Caco-2 (cell line): ENCODE data around the gene SCML1. TPM values are rescaled to one million over a fixed set of nuclear protein-coding genes. Genes with fewer than 3 reads are reported as not detected.

Experiments used
- BruUV-seq: library from RNA; stranded (reverse); fragments of 400-500 nt; replicated peaks from 2 replicates; lab custom pipeline; 2021; lab: Mats Ljungman, UMichigan
- CTCF ChIA-PET: fragments of 300-600 bp; sonication (Branson Sonifier 250); formaldehyde crosslinking; loops from one replicate; lab custom pipeline; 2022; ENCODE audit warnings: antibody characterized with exemption; lab: Charles Lee
- POLR2A ChIA-PET: fragments of 300-600 bp; sonication (Branson Sonifier 250); formaldehyde crosslinking; loops from one replicate; lab custom pipeline; 2022; ENCODE audit warnings: antibody characterized with exemption; lab: Charles Lee
- DNase-seq, 2 experiments: peaks; one replicate each; pipeline versions ENCODE4 v3.0.0 to v3.0.0-alpha.2; 2020 to 2022
- H3K27me3 ChIP-seq: replicated peaks from 2 replicates; pipeline ENCODE4 v1.6.0; 2011; ENCODE audit warnings: low read length; ENCODE audit not compliant: control insufficient read depth, insufficient read depth
- H3K36me3 ChIP-seq: 2 replicates; pipeline ENCODE4 v1.5.1; 2011; ENCODE audit warnings: low read length; ENCODE audit not compliant: control insufficient read depth, insufficient read depth
- H3K4me1 ChIP-seq: fragments of 250-450 bp; sonication (Bioruptor Pico); 2 replicates; pipeline ENCODE4 v1.5.1; 2020; ENCODE audit warnings: mild to moderate bottlenecking
- H3K4me3 ChIP-seq: 2 replicates; pipeline ENCODE4 v1.5.1; 2011; ENCODE audit warnings: low read depth, mild to moderate bottlenecking, control low read depth, low read length
- H3K9me3 ChIP-seq: fragments of 250-450 bp; sonication (Bioruptor Pico); 2 replicates; pipeline ENCODE4 v1.5.1; 2020; ENCODE audit warnings: mild to moderate bottlenecking, moderate library complexity
- H3K27ac Mint-ChIP-seq: one replicate; pipeline ENCODE4 v1.8.0; 2022; ENCODE audit warnings: mixed read lengths; ENCODE audit not compliant: unreplicated experiment
- H3K27me3 Mint-ChIP-seq: one replicate; pipeline ENCODE4 v1.8.0; 2022; ENCODE audit warnings: mixed read lengths; ENCODE audit not compliant: insufficient read depth, unreplicated experiment
- H3K36me3 Mint-ChIP-seq: one replicate; pipeline ENCODE4 v1.8.0; 2022; ENCODE audit warnings: mild to moderate bottlenecking, mixed read lengths; ENCODE audit not compliant: insufficient read depth, unreplicated experiment
- H3K4me1 Mint-ChIP-seq: one replicate; pipeline ENCODE4 v1.8.0; 2022; ENCODE audit warnings: low read depth, mixed read lengths; ENCODE audit not compliant: unreplicated experiment
- H3K4me3 Mint-ChIP-seq: one replicate; pipeline ENCODE4 v1.8.0; 2022; ENCODE audit warnings: mild to moderate bottlenecking, moderate library complexity, mixed read lengths; ENCODE audit not compliant: unreplicated experiment
- H3K9me3 Mint-ChIP-seq: one replicate; pipeline ENCODE4 v1.8.0; 2022; ENCODE audit warnings: mixed read lengths; ENCODE audit not compliant: unreplicated experiment
- CTCF ChIP-seq, 2 experiments: fragments of 200-600 bp in 1 of 2; IDR thresholded peaks; 1 replicate in 1 of 2; 2 replicates in 1 of 2; pipeline versions ENCODE4 v1.5.1 to v1.8.0; 2011 to 2022; ENCODE audit warnings: antibody characterized with exemption in 1 of 2, control low read depth in 1 of 2, inconsistent platforms in 1 of 2, low read depth in 1 of 2, low read length in 1 of 2, mild to moderate bottlenecking in 1 of 2, moderate library complexity in 1 of 2; ENCODE audit not compliant: insufficient read depth in 1 of 2, severe bottlenecking in 1 of 2, unreplicated experiment in 1 of 2
- intact Hi-C: fragments of 100-400 bp; cut with micrococcal nuclease; formaldehyde crosslinking; loops from one replicate; pipeline ENCODE4 v1.10.0; 2022; ENCODE audit not compliant: unreplicated experiment
- total RNA-seq: library from RNA; stranded (reverse); gene quantifications from 2 replicates; pipeline ENCODE4 v1.2.3, GENCODE V29; 2022

Gene SCML1
- total RNA-seq, 1 experiment from 2014 or later = 16.4 TPM

DNA sequence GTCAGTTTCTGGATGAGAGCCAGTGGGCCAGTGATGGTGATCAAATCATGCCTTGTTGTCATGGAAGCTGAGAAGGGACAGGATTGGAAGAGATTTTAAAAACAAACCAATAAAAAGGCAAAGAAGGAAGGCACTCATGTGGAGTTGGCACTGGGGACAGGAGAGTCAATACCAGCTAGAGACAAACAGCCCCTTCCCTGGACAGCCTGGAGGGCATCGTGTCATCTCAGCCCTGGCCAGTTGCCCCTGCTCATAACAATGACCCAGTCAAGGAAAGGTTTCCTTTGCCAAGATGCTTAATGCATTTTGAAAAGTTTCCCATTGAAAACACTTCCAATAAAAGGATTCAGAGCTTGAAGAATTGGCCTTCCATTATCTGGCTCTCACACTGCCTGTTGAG is 55.5 kb downstream of the SCML1 start:
- ChIA-PET POLR2A (no interaction called here), CTCF (no interaction called here)
- H3K9me3 ChIP-seq = no peaks in the 10 kb centered on the region
- Mint-ChIP-seq H3K9me3 (no peaks in the 10 kb centered on the region), H3K4me1 (no peaks in the 10 kb centered on the region), H3K27ac (no peak overlapping the region), H3K4me3 (no peak overlapping the region), H3K36me3 (no peaks in the 10 kb centered on the region), H3K27me3 (no peaks in the 10 kb centered on the region)
- no peaks in the 10 kb centered on the region for H3K4me1 ChIP-seq
- no peaks in the 10 kb centered on the region for H3K27me3 ChIP-seq
- TF ChIP-seq CTCF (IDR thresholded peaks at IDR 0.05; ENCODE audit: insufficient read depth in 1 of 2, low read depth in 1 of 2, low read length in 1 of 2, severe bottlenecking in 1 of 2, unreplicated experiment in 1 of 2) = no peak
- no peak for DNase-seq
- H3K4me3 ChIP-seq = no peak overlapping the region
- no TSS peak for BruUV-seq
- intact Hi-C loops = no loop called here
- no peaks in the 10 kb centered on the region for H3K36me3 ChIP-seq

- Mint-ChIP-seq H3K27ac (no peak overlapping the region), H3K4me3 (no peak overlapping the region), H3K27me3 (no peaks in the 10 kb centered on the region), H3K36me3 (no peaks in the 10 kb centered on the region), H3K9me3 (no peaks in the 10 kb centered on the region), H3K4me1 (no peaks in the 10 kb centered on the region)
- H3K4me3 ChIP-seq = no peak overlapping the region
- ChIA-PET CTCF (no interaction called here), POLR2A (no interaction called here)
- DNase-seq = no peak
- intact Hi-C loops = no loop called here
- no peak for TF ChIP-seq CTCF (IDR thresholded peaks at IDR 0.05; ENCODE audit: insufficient read depth in 1 of 2, low read depth in 1 of 2, low read length in 1 of 2, severe bottlenecking in 1 of 2, unreplicated experiment in 1 of 2)
- no peaks in the 10 kb centered on the region for H3K36me3 ChIP-seq
- BruUV-seq = no TSS peak
- no peaks in the 10 kb centered on the region for H3K9me3 ChIP-seq
- H3K27me3 ChIP-seq = no peaks in the 10 kb centered on the region
- no peaks in the 10 kb centered on the region for H3K4me1 ChIP-seq
These were observed 61.6 kb downstream of the SCML1 start for GRCh38 chrX:17798921-17799320.

- no peak for TF ChIP-seq CTCF (IDR thresholded peaks at IDR 0.05; ENCODE audit: insufficient read depth in 1 of 2, low read depth in 1 of 2, low read length in 1 of 2, severe bottlenecking in 1 of 2, unreplicated experiment in 1 of 2)
- Histone ChIP-seq H3K4me3 (no peak overlapping the region), H3K27me3 (no peaks in the 10 kb centered on the region), H3K36me3 (no peaks in the 10 kb centered on the region), H3K9me3 (no peaks in the 10 kb centered on the region), H3K4me1 (no peaks in the 10 kb centered on the region)
- ChIA-PET POLR2A (no interaction called here), CTCF (no interaction called here)
- Mint-ChIP-seq H3K27me3 (no peaks in the 10 kb centered on the region), H3K4me1 (no peaks in the 10 kb centered on the region), H3K4me3 (no peak overlapping the region), H3K36me3 (no peaks in the 10 kb centered on the region), H3K27ac (no peak overlapping the region), H3K9me3 (no peaks in the 10 kb centered on the region)
- DNase-seq = no peak
- intact Hi-C loops = no loop called here
- no TSS peak for BruUV-seq
These were observed 64.1 kb downstream of the SCML1 start for GRCh38 chrX:17801431-17801830.
